Caco-2 (cell line): ENCODE results near the gene COL4A2. TPM values are rescaled to one million over a fixed set of nuclear protein-coding genes. Genes with fewer than 3 reads are reported as not detected.

Experiments used
- BruUV-seq: library from RNA; stranded (reverse); fragments of 400-500 nt; replicated peaks from 2 replicates; lab custom pipeline; 2021; lab: Mats Ljungman, UMichigan
- CTCF ChIA-PET: fragments of 300-600 bp; sonication (Branson Sonifier 250); formaldehyde crosslinking; loops from one replicate; lab custom pipeline; 2022; ENCODE audit warnings: antibody characterized with exemption; lab: Charles Lee
- POLR2A ChIA-PET: fragments of 300-600 bp; sonication (Branson Sonifier 250); formaldehyde crosslinking; loops from one replicate; lab custom pipeline; 2022; ENCODE audit warnings: antibody characterized with exemption; lab: Charles Lee
- DNase-seq, 2 experiments: peaks; one replicate each; pipeline versions ENCODE4 v3.0.0 to v3.0.0-alpha.2; 2020 to 2022
- H3K27me3 ChIP-seq: replicated peaks from 2 replicates; pipeline ENCODE4 v1.6.0; 2011; ENCODE audit warnings: low read length; ENCODE audit not compliant: control insufficient read depth, insufficient read depth
- H3K36me3 ChIP-seq: 2 replicates; pipeline ENCODE4 v1.5.1; 2011; ENCODE audit warnings: low read length; ENCODE audit not compliant: control insufficient read depth, insufficient read depth
- H3K4me1 ChIP-seq: fragments of 250-450 bp; sonication (Bioruptor Pico); 2 replicates; pipeline ENCODE4 v1.5.1; 2020; ENCODE audit warnings: mild to moderate bottlenecking
- H3K4me3 ChIP-seq: 2 replicates; pipeline ENCODE4 v1.5.1; 2011; ENCODE audit warnings: low read depth, mild to moderate bottlenecking, control low read depth, low read length
- H3K9me3 ChIP-seq: fragments of 250-450 bp; sonication (Bioruptor Pico); 2 replicates; pipeline ENCODE4 v1.5.1; 2020; ENCODE audit warnings: mild to moderate bottlenecking, moderate library complexity
- H3K27ac Mint-ChIP-seq: one replicate; pipeline ENCODE4 v1.8.0; 2022; ENCODE audit warnings: mixed read lengths; ENCODE audit not compliant: unreplicated experiment
- H3K27me3 Mint-ChIP-seq: one replicate; pipeline ENCODE4 v1.8.0; 2022; ENCODE audit warnings: mixed read lengths; ENCODE audit not compliant: insufficient read depth, unreplicated experiment
- H3K36me3 Mint-ChIP-seq: one replicate; pipeline ENCODE4 v1.8.0; 2022; ENCODE audit warnings: mild to moderate bottlenecking, mixed read lengths; ENCODE audit not compliant: insufficient read depth, unreplicated experiment
- H3K4me1 Mint-ChIP-seq: one replicate; pipeline ENCODE4 v1.8.0; 2022; ENCODE audit warnings: low read depth, mixed read lengths; ENCODE audit not compliant: unreplicated experiment
- H3K4me3 Mint-ChIP-seq: one replicate; pipeline ENCODE4 v1.8.0; 2022; ENCODE audit warnings: mild to moderate bottlenecking, moderate library complexity, mixed read lengths; ENCODE audit not compliant: unreplicated experiment
- H3K9me3 Mint-ChIP-seq: one replicate; pipeline ENCODE4 v1.8.0; 2022; ENCODE audit warnings: mixed read lengths; ENCODE audit not compliant: unreplicated experiment
- intact Hi-C: fragments of 100-400 bp; cut with micrococcal nuclease; formaldehyde crosslinking; loops from one replicate; pipeline ENCODE4 v1.10.0; 2022; ENCODE audit not compliant: unreplicated experiment
- total RNA-seq: library from RNA; stranded (reverse); gene quantifications from 2 replicates; pipeline ENCODE4 v1.2.3, GENCODE V29; 2022
- TF ChIP-seq, protein P1 (sequence below), 2 experiments: fragments of 200-600 bp in 1 of 2; IDR thresholded peaks; 1 replicate in 1 of 2; 2 replicates in 1 of 2; pipeline versions ENCODE4 v1.5.1 to v1.8.0; 2011 to 2022; ENCODE audit warnings: antibody characterized with exemption in 1 of 2, control low read depth in 1 of 2, inconsistent platforms in 1 of 2, low read depth in 1 of 2, low read length in 1 of 2, mild to moderate bottlenecking in 1 of 2, moderate library complexity in 1 of 2; ENCODE audit not compliant: insufficient read depth in 1 of 2, severe bottlenecking in 1 of 2, unreplicated experiment in 1 of 2

COL4A2 gene
- total RNA-seq, 1 experiment from 2014 or later: 19.2 TPM

DNA sequence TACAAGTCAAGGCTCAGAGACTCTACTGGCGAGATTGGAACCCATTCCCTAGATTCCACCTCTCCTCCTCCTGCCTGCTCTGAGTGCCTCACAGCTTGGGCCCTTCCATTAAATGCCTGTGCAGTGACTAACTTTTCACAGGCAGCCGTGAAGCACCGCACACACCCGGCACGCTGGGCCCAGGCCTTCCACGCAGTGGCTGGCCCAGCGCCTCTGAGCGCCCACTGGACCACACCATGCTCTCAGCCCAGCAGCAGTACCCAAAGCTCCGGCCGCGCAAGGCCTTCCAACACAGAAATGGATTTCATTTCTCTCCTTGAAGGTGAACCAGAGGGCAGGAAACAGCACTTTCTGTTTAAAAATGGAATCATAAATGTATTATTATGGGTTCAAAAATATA lies 228.4 kb downstream of the COL4A2 start:
- H3K4me1 Mint-ChIP-seq: peaks cover under 1% of the 10 kb centered on the region
- no peaks in the 10 kb centered on the region for H3K27me3 Mint-ChIP-seq
- intact Hi-C loops: no loop called here
- Histone ChIP-seq H3K36me3 (no peaks in the 10 kb centered on the region), H3K9me3 (no peaks in the 10 kb centered on the region), H3K27me3 (no peaks in the 10 kb centered on the region), H3K4me3 (no peak overlapping the region), H3K4me1 (peaks cover 4% of the 10 kb centered on the region; the same call in 1 of the 2 replicates)
- H3K4me3 Mint-ChIP-seq: no peak overlapping the region
- ChIA-PET CTCF (no interaction called here), POLR2A (no interaction called here)
- H3K9me3 Mint-ChIP-seq: no peaks in the 10 kb centered on the region
- no peak for DNase-seq
- H3K36me3 Mint-ChIP-seq: peaks cover 51% of the 10 kb centered on the region
- TF ChIP-seq, protein P1, sequence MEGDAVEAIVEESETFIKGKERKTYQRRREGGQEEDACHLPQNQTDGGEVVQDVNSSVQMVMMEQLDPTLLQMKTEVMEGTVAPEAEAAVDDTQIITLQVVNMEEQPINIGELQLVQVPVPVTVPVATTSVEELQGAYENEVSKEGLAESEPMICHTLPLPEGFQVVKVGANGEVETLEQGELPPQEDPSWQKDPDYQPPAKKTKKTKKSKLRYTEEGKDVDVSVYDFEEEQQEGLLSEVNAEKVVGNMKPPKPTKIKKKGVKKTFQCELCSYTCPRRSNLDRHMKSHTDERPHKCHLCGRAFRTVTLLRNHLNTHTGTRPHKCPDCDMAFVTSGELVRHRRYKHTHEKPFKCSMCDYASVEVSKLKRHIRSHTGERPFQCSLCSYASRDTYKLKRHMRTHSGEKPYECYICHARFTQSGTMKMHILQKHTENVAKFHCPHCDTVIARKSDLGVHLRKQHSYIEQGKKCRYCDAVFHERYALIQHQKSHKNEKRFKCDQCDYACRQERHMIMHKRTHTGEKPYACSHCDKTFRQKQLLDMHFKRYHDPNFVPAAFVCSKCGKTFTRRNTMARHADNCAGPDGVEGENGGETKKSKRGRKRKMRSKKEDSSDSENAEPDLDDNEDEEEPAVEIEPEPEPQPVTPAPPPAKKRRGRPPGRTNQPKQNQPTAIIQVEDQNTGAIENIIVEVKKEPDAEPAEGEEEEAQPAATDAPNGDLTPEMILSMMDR (IDR thresholded peaks at IDR 0.05; ENCODE audit: insufficient read depth in 1 of 2, low read depth in 1 of 2, low read length in 1 of 2, severe bottlenecking in 1 of 2, unreplicated experiment in 1 of 2): no peak
- no TSS peak for BruUV-seq
- no peak overlapping the region for H3K27ac Mint-ChIP-seq

DNA sequence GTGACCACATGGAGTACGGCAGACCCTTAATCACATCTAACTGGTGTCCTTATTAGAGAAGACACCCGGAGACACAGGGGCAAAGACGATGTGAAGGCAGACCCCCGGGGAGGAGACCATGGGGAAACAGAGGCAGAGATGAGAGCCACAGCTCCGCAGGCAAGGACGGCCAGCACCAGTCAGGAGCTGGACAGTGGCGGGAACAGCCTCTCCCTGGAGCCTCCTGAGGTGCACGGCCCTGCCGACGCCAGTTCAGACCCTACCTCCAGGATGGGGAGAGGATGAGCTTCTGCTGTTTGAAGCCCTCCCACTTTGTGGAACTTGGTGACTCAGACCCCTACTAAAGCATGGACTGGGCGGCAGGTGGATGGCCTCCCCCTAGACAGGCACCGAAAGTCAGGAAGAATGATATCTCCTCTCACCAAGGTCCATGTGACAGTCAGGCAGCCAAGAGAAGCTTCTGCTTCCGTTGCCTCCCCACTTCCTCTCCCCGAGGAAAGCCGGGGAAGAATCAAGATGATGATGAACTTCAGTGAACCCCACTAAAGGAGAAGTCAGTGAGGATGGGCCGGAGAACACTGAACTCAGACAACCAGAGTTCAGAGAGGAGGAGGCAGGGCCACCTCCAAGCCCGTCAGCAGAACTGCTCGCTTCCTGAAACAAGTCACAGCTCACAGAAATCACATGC lies 229.1 kb downstream of the COL4A2 start:
- no peaks in the 10 kb centered on the region for H3K36me3 ChIP-seq
- no peak overlapping the region for H3K4me3 ChIP-seq
- no TSS peak for BruUV-seq
- ChIA-PET CTCF (no interaction called here), POLR2A (no interaction called here)
- DNase-seq: no peak
- peaks cover 6% of the 10 kb centered on the region for H3K4me1 ChIP-seq
- H3K27me3 ChIP-seq: no peaks in the 10 kb centered on the region
- peaks cover 51% of the 10 kb centered on the region for H3K36me3 Mint-ChIP-seq
- no peaks in the 10 kb centered on the region for H3K9me3 Mint-ChIP-seq
- no peaks in the 10 kb centered on the region for H3K9me3 ChIP-seq
- no peaks in the 10 kb centered on the region for H3K27me3 Mint-ChIP-seq
- intact Hi-C loops: no loop called here
- no peak overlapping the region for H3K27ac Mint-ChIP-seq
- H3K4me1 Mint-ChIP-seq: peaks cover 7% of the 10 kb centered on the region
- no peak overlapping the region for H3K4me3 Mint-ChIP-seq
- TF ChIP-seq, protein P1 (IDR thresholded peaks at IDR 0.05; ENCODE audit: insufficient read depth in 1 of 2, low read depth in 1 of 2, low read length in 1 of 2, severe bottlenecking in 1 of 2, unreplicated experiment in 1 of 2): no peak

DNA sequence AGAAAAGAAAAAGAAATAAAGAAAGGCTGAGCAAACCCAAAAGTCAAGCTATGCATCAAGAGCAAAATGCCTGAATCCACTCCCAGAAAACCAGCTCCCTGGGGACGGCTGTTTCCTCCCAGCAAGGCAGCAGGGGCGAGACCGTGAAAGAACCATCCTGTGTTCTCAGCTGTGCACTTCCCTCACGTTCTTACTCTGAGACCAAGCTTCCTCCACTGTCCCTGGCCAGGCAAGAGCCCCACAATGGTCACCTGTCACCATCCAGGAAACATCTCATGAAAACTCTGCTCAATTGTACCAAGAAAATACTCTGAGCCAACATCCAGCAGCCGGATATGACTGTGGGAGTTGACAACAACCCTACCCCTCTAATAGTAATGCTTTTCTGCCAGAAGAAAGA lies 231.5 kb downstream of the COL4A2 start:
- H3K27ac Mint-ChIP-seq: no peak overlapping the region

More for the DNA sequence above, 231.5 kb downstream of the COL4A2 start:
- no peak overlapping the region for H3K4me3 Mint-ChIP-seq
- Histone ChIP-seq H3K36me3 (no peaks in the 10 kb centered on the region), H3K4me3 (no peak overlapping the region), H3K27me3 (no peaks in the 10 kb centered on the region), H3K4me1 (peaks cover 17% of the 10 kb centered on the region), H3K9me3 (no peaks in the 10 kb centered on the region)
- H3K4me1 Mint-ChIP-seq: peaks cover 28% of the 10 kb centered on the region
- BruUV-seq: no TSS peak
- H3K9me3 Mint-ChIP-seq: no peaks in the 10 kb centered on the region
- DNase-seq: no peak
- TF ChIP-seq, protein P1 (IDR thresholded peaks at IDR 0.05; ENCODE audit: insufficient read depth in 1 of 2, low read depth in 1 of 2, low read length in 1 of 2, severe bottlenecking in 1 of 2, unreplicated experiment in 1 of 2): no peak
- intact Hi-C loops: no loop called here
- peaks cover 63% of the 10 kb centered on the region for H3K36me3 Mint-ChIP-seq
- ChIA-PET CTCF (interaction anchor here (1.8 kb wide), 1 partner anchor 31 kb away, joined by 5 read pairs; no protein-coding TSS in a partner anchor), POLR2A (interaction anchor here (0.7 kb wide), 1 partner anchor 23 kb away, joined by 17 read pairs; the partner anchor contains the start of gene RAB20)
- no peaks in the 10 kb centered on the region for H3K27me3 Mint-ChIP-seq
